ENCODE data around the gene DNM3. TPM values are rescaled to one million over a fixed set of nuclear protein-coding genes. Genes with fewer than 3 reads are reported as not detected.

DNM3 gene
- total RNA-seq, 4 donors from 2014 or later: 2.7 to 3.3 TPM; not detected in 2

DNA sequence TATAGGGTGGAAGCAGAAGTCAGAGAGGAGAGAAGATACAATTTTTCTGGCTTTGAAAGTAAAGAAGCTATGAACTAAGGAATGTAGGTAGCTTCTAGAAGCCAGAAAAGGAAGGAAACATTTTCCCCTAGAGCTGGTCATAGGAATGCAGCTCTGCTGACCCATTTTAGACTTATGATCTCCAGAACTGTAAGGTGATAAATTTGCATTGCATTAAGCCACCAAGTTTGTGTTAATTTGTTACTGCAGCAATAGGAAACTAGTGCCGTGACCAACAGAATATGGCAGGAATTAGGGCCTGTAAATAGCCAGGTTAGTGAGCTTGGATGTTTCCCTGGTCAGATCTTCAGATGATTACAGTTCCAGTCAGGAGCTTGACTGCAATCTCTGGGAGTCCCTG is 334.9 kb downstream of the DNM3 start:
- in situ Hi-C loops (cut with MboI; ENCODE audit: low pct_ligation_motif_present in 1 of 4, low pct_unique_long_range_greater_than_20kb in 1 of 4, low sequenced_read_pairs in 3 of 4) (loop anchor here in 1 of 4 donors (25.0 kb wide), 1 partner anchor 211 kb away; no protein-coding TSS in a partner anchor), intact Hi-C loops (cut with DNase I; ENCODE audit: low total_unique reads) (no loop called here)
- no peak for TF ChIP-seq POLR2A (IDR thresholded peaks at IDR 0.05)
- TF ChIP-seq CTCF (IDR thresholded peaks at IDR 0.05): no peak
- TF ChIP-seq POLR2AphosphoS5 (IDR thresholded peaks at IDR 0.05): no peak
- TF ChIP-seq EP300 (IDR thresholded peaks at IDR 0.05; ENCODE audit: low read depth): no peak
- no peaks in the 10 kb centered on the region for H3K9me3 ChIP-seq
- DNase-seq: no peak
- no peaks in the 10 kb centered on the region for H3K27me3 ChIP-seq
- peaks cover 0 to 18% (median 7%) of the 10 kb centered on the region in 4 donors for H3K4me1 ChIP-seq
- WGBS, 2 donors (ENCODE audit: low coverage in 1 of 2): 90% methylated on average over 1 of the region's 1 CpG; no CpG with 5 or more reads in 1 of the 2 donors
- no peak overlapping the region for H3K27ac ChIP-seq
- no peaks in the 10 kb centered on the region for H3K36me3 ChIP-seq
- no peak overlapping the region for H3K4me3 ChIP-seq

- intact Hi-C loops (cut with DNase I; ENCODE audit: low total_unique reads): no loop called here
- WGBS, 2 donors (ENCODE audit: low coverage in 1 of 2): 42 to 63% methylated on average over 2 of the region's 2 CpGs
- no peak for TF ChIP-seq CTCF (IDR thresholded peaks at IDR 0.05)
- in situ Hi-C loops (cut with MboI; ENCODE audit: low pct_ligation_motif_present in 1 of 4, low pct_unique_long_range_greater_than_20kb in 1 of 4, low sequenced_read_pairs in 3 of 4): loop anchor here in 1 of 4 donors (25.0 kb wide), 1 partner anchor 209 kb away; no protein-coding TSS in a partner anchor
- no peaks in the 10 kb centered on the region for H3K27me3 ChIP-seq
- H3K36me3 ChIP-seq: no peaks in the 10 kb centered on the region
- H3K4me3 ChIP-seq: no peak overlapping the region
- DNase-seq: no peak
- no peak overlapping the region for H3K27ac ChIP-seq
- peaks cover 3 to 34% (median 16%) of the 10 kb centered on the region in 4 donors for H3K4me1 ChIP-seq
- H3K9me3 ChIP-seq: no peaks in the 10 kb centered on the region
Observed at GRCh38 chr1:172177849-172178248, 336.6 kb downstream of the DNM3 start.

DNA sequence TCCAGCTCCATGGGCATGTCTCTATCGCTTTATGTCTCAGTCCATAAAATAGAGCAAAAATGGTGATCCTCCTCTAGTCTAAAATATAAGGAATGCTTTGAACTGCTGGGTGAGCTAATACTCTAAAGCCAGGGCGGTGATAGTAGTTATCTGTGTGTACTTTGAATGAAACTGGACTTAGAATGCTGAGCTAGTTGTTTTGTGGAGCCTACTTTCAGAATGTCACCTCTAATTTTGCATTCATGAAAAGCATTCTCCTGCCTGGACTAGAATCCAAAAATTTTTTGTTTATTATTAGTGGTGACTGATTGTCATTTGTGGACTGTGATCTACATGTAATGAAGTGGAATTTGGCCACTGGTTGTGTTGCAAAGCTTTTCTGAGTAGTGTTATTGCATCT is 337.6 kb downstream of the DNM3 start:
- WGBS, 2 donors (ENCODE audit: low coverage in 1 of 2): 90% methylated on average over 2 of the region's 2 CpGs
- no peaks in the 10 kb centered on the region for H3K36me3 ChIP-seq
- H3K4me3 ChIP-seq: no peak overlapping the region
- intact Hi-C loops (cut with DNase I; ENCODE audit: low total_unique reads) (no loop called here), in situ Hi-C loops (cut with MboI; ENCODE audit: low pct_ligation_motif_present in 1 of 4, low pct_unique_long_range_greater_than_20kb in 1 of 4, low sequenced_read_pairs in 3 of 4) (loop anchor here in 1 of 4 donors (25.0 kb wide), 1 partner anchor 208 kb away; no protein-coding TSS in a partner anchor)
- H3K27ac ChIP-seq: no peak overlapping the region
- H3K27me3 ChIP-seq: no peaks in the 10 kb centered on the region
- H3K4me1 ChIP-seq: peaks cover 3 to 35% (median 16%) of the 10 kb centered on the region in 4 donors
- TF ChIP-seq CTCF (IDR thresholded peaks at IDR 0.05): no peak
- no peak for TF ChIP-seq POLR2A (IDR thresholded peaks at IDR 0.05)
- DNase-seq: no peak
- H3K9me3 ChIP-seq: no peaks in the 10 kb centered on the region

DNA sequence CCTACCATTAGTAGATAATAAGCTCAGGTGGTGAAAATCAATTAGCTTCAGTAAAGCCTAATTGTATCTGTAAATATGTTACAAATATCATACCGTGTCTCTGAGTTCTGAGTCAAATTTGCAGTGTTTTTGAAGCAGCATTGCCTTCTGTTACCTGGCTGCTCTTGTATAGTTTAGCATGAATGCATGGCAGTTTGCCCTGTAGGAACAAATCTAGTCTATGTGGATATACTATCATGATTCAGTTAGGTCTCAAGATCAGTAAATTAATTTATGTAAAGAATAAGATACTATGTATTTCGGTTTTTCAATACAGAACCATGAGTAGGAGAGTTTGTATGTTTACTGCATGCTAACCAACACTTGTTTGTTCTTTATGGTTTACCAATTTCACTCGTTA is 338.6 kb downstream of the DNM3 start:
- intact Hi-C loops (cut with DNase I; ENCODE audit: low total_unique reads): no loop called here
- TF ChIP-seq POLR2AphosphoS5 (IDR thresholded peaks at IDR 0.05) (no peak), CTCF (IDR thresholded peaks at IDR 0.05) (no peak), EP300 (IDR thresholded peaks at IDR 0.05; ENCODE audit: low read depth) (no peak), POLR2A (IDR thresholded peaks at IDR 0.05) (no peak)
- no peak for DNase-seq

More for the DNA sequence above, 338.6 kb downstream of the DNM3 start:
- Histone ChIP-seq H3K27ac (peak overlapping the region; percentile 77 to 84 (median 78)), H3K9me3 (no peaks in the 10 kb centered on the region), H3K27me3 (no peaks in the 10 kb centered on the region), H3K4me3 (no peak overlapping the region), H3K4me1 (peaks cover 3 to 39% (median 17%) of the 10 kb centered on the region in 4 donors), H3K36me3 (no peaks in the 10 kb centered on the region)
- in situ Hi-C loops (cut with MboI; ENCODE audit: low pct_ligation_motif_present in 1 of 4, low pct_unique_long_range_greater_than_20kb in 1 of 4, low sequenced_read_pairs in 3 of 4): loop anchor here in 1 of 4 donors (25.0 kb wide), 1 partner anchor 207 kb away; no protein-coding TSS in a partner anchor
- 69 to 79% methylated on average over 3 of the region's 3 CpGs for WGBS, 2 donors (ENCODE audit: low coverage in 1 of 2)
